Measurements from ENCODE around the gene DNAI7. TPM values are rescaled to one million over a fixed set of nuclear protein-coding genes. Genes with fewer than 3 reads are reported as not detected.

The DNAI7 gene
- total RNA-seq, 4 donors from 2014 or later = 0.47 to 3.5 (median 0.56) TPM; not detected in 1

- no peak for TF ChIP-seq CTCF (IDR thresholded peaks at IDR 0.05)
- DNase-seq (ENCODE audit: low spot score) (no peak), ATAC-seq (ENCODE audit: low FRiP score) (no peak)
Measured at GRCh38 chr12:25087596-25087995, 107.4 kb downstream of the DNAI7 start.

DNA sequence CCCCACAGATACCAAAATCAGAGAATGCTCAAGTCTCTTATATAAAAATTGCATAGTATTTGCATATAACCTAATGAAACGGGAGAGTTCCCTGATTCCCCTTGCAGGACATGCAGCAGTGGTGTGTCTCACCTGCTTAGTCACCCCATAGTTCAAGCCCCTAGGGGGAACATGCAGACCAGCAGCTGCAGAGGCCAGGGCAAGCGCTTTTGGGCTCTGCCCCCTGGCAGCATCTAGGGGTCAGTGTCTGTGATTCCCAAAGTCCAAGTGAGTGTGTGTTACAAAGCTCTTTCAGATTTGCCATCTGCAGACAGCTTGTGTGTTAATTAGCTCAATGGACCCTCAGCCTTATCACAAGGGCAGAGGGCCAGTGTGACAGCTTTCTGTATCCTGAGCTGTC lies 110.1 kb downstream of the DNAI7 start:
- DNase-seq (ENCODE audit: low spot score) (no peak), ATAC-seq (ENCODE audit: low FRiP score) (no peak)
- no peak for TF ChIP-seq CTCF (IDR thresholded peaks at IDR 0.05)

- no peak for ATAC-seq (ENCODE audit: low FRiP score)
- TF ChIP-seq CTCF (IDR thresholded peaks at IDR 0.05) = no peak
Measured at GRCh38 chr12:25083211-25083610, 111.7 kb downstream of the DNAI7 start.

DNA sequence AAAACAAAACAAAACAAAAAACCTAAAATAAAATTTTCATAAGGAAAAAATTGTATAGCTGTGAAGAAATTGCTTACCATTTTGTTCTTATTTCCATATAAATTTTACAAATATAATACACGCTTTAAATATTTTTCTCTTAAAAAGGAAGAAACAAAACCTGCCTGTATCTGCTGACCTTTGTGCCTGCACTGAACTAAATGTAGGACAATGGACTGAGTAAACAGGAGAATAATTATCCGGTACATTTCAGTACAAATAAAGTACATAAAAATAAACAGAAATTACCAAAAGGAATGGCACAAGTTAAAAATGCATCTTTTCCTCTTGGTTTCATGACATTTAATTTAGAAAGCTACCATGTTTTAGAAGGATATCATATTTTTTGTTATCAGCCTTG lies 112.3 kb downstream of the DNAI7 start:
- DNase-seq (ENCODE audit: low spot score) (no peak), ATAC-seq (ENCODE audit: low FRiP score) (no peak)
- no peak for TF ChIP-seq CTCF (IDR thresholded peaks at IDR 0.05)

More at GRCh38 chr12:25083211-25083610, 111.7 kb downstream of the DNAI7 start:
- DNase-seq (ENCODE audit: low spot score) = no peak

DNA sequence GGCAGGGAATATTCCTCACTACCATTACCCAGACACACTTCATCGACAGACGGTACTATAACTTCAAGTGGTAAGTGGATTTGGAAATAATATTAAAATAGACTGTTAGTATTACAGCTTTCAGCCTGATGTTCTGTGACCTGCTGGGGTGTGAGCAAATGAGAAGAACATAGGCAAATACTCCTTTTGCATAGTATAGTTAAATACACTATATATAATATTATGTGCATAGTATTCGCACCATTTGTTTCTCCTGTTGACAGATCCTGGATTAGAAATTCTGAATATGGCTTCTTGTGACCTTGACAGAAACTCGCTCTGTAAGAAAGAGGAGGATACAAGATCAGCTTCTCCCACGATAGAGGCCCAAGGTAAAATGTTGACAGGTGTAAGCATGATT lies 115.6 kb downstream of the DNAI7 start:
- ATAC-seq (ENCODE audit: low FRiP score) (no peak), DNase-seq (ENCODE audit: low spot score) (no peak)
- TF ChIP-seq CTCF (IDR thresholded peaks at IDR 0.05) = no peak

- no peak for ATAC-seq (ENCODE audit: low FRiP score)
Measured at GRCh38 chr12:25074954-25075353, 120.0 kb downstream of the DNAI7 start.

More at GRCh38 chr12:25074954-25075353, 120.0 kb downstream of the DNAI7 start:
- no peak for TF ChIP-seq CTCF (IDR thresholded peaks at IDR 0.05)
- no peak for DNase-seq (ENCODE audit: low spot score)

Measured in omental fat pad (tissue), 4 donors.